Left lobe of liver (tissue), 2 donors: Measurements from ENCODE around the gene ZNF48. TPM values are rescaled to one million over a fixed set of nuclear protein-coding genes. Genes with fewer than 3 reads are reported as not detected.

Source experiments
- ATAC-seq: fragments of 200-7000 bp; cut with Tn5 transposase; one replicate; pipeline ENCODE4 v1.9.1; 2020; ENCODE audit warnings: mild to moderate bottlenecking, moderate library complexity
- DNase-seq: peaks from one replicate; pipeline ENCODE4 v3.0.0-alpha.2; 2020; ENCODE audit warnings: low spot score
- total RNA-seq: library from RNA; stranded (reverse); gene quantifications from one replicate; pipeline ENCODE4 v1.2.1, GENCODE V29; 2021
- donor health status: DM: no; HTN: no; CAD: no; lungs with moderate emphysema.
- donor health status: DM: no; HTN: yes; CAD: no.

Gene ZNF48
- total RNA-seq, 1 donor from 2014 or later, result 5.4 TPM

GRCh38 chr16:30401768-30402425 is 6.7 kb downstream of the ZNF48 start:
- DNase-seq, result no peak
- ATAC-seq, result peak; percentile 74

GRCh38 chr16:30406795-30407101 is 11.5 kb downstream of the ZNF48 start:
- no peak for DNase-seq
- ATAC-seq, result no peak

- DNase-seq (peak; percentile 98), ATAC-seq (peak; percentile 92)
Observed at GRCh38 chr16:30407102-30407803, 12.0 kb downstream of the ZNF48 start, which contains the start of gene ZNF771. Gene ZNF771 (plus strand): TSS chr16:30407606. CDS start chr16:30408054, 448 bp downstream.

GRCh38 chr16:30407804-30408534 is 12.7 kb downstream of the ZNF48 start:
- DNase-seq (no peak), ATAC-seq (peak; percentile 35)

GRCh38 chr16:30409125-30410060 is 14.2 kb downstream of the ZNF48 start:
- peak; percentile 91 for DNase-seq
- ATAC-seq, result peak; percentile 75

GRCh38 chr16:30413112-30413806 is 18.0 kb downstream of the ZNF48 start:
- ATAC-seq, result no peak
- no peak for DNase-seq

GRCh38 chr16:30414159-30414558 is 18.9 kb downstream of the ZNF48 start:
- ATAC-seq (no peak), DNase-seq (no peak)

- ATAC-seq, result no peak
- DNase-seq, result no peak
Observed at GRCh38 chr16:30416047-30416603, 20.9 kb downstream of the ZNF48 start.

- DNase-seq (no peak), ATAC-seq (no peak)
Observed at GRCh38 chr16:30416624-30417528, 21.7 kb downstream of the ZNF48 start.

GRCh38 chr16:30417529-30418349 is 22.5 kb downstream of the ZNF48 start:
- peak; percentile 92 for ATAC-seq
- DNase-seq, result peak; percentile 93

- DNase-seq (no peak), ATAC-seq (no peak)
Observed at GRCh38 chr16:30418350-30419181, 23.3 kb downstream of the ZNF48 start.

- ATAC-seq (no peak), DNase-seq (no peak)
Observed at GRCh38 chr16:30421010-30421409, 25.8 kb downstream of the ZNF48 start.

- no peak for DNase-seq
- ATAC-seq, result no peak
Observed at GRCh38 chr16:30428055-30428454, 32.8 kb downstream of the ZNF48 start.

GRCh38 chr16:30429418-30429677 is 34.1 kb downstream of the ZNF48 start:
- no peak for DNase-seq
- ATAC-seq, result peak; percentile 17

GRCh38 chr16:30429678-30430427 is 34.6 kb downstream of the ZNF48 start, which contains the start of gene DCTPP1:
Gene DCTPP1 (minus strand): TSS chr16:30430030. CDS start chr16:30429980, 50 bp downstream.
- peak; percentile 96 for DNase-seq
- ATAC-seq, result peak; percentile 97

- DNase-seq, result no peak
Observed at GRCh38 chr16:30430428-30430970, 35.3 kb downstream of the ZNF48 start.

More at GRCh38 chr16:30430428-30430970, 35.3 kb downstream of the ZNF48 start:
- ATAC-seq, result peak; percentile 49
